ENCODE results near the gene SELENBP1.

DNA sequence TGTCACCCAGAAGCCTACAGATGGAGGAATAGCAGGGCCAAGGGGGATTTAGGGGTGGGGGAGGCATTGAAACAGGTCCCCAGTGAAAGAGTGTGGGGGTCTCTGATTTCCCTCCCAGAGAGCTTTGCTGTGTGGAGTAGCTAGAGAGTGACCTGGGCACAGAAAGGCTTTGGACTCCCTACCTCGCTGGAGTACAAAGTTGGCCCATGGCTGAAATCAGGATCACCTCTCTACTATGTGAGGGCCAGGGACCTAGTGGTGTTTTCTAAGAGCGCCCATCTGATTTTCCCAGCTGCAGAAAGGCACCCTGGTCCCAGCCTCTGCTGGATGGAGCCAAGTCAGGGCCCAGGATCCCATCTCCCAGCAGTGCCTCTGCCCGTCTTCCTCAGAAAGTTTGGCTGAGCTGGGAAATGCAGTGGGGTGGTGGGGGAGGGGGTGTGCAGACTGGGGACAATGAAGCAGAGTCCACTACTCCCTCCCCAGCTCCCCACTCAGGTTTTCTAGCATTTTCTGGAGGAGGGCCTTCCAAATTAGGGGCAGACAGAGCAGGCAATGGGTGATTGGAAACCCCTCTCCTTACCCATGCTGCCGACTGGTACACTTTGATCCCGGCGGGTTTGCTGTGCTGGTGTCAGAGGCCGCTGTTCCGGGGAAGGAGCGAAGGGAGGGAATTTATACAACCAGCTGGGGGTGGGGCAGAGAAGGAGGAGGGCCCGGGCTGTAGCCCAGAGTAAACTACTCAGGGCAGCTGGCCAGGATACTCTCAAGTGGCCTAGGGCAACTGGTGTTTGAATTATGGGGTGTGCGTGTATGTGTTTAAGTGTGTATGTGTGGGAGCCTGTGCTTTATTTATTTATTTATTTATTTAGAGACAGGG, at the start of gene SELENBP1:
- TF ChIP-seq, protein P1, sequence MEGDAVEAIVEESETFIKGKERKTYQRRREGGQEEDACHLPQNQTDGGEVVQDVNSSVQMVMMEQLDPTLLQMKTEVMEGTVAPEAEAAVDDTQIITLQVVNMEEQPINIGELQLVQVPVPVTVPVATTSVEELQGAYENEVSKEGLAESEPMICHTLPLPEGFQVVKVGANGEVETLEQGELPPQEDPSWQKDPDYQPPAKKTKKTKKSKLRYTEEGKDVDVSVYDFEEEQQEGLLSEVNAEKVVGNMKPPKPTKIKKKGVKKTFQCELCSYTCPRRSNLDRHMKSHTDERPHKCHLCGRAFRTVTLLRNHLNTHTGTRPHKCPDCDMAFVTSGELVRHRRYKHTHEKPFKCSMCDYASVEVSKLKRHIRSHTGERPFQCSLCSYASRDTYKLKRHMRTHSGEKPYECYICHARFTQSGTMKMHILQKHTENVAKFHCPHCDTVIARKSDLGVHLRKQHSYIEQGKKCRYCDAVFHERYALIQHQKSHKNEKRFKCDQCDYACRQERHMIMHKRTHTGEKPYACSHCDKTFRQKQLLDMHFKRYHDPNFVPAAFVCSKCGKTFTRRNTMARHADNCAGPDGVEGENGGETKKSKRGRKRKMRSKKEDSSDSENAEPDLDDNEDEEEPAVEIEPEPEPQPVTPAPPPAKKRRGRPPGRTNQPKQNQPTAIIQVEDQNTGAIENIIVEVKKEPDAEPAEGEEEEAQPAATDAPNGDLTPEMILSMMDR (IDR thresholded peaks at IDR 0.05): peak in 1 of 6 experiments; percentile 5
- TF ChIP-seq POLR2A (IDR thresholded peaks at IDR 0.05): peak; percentile 98 to 99

All from Peyer's patch (tissue), 4 donors.